Neuronal stem cell (in vitro differentiated cells): ENCODE results near the gene MDFIC2. TPM values are rescaled to one million over a fixed set of nuclear protein-coding genes. Genes with fewer than 3 reads are reported as not detected.

ENCODE experiments used
- DNase-seq: peaks from one replicate; pipeline ENCODE4 v3.0.0-alpha.2; 2013; ENCODE audit warnings: low spot score
- H2AFZ ChIP-seq: one replicate; pipeline ENCODE4 v1.6.1; 2013; ENCODE audit warnings: mild to moderate bottlenecking, low read length, inconsistent platforms
- H2AK5ac ChIP-seq: 2 replicates; pipeline ENCODE4 v1.6.1; 2013; ENCODE audit warnings: low read depth, mild to moderate bottlenecking, inconsistent platforms, low read length, moderate library complexity, mixed read lengths
- H2BK120ac ChIP-seq: 2 replicates; pipeline ENCODE4 v1.6.1; 2013; ENCODE audit warnings: low read depth, mild to moderate bottlenecking, inconsistent platforms, low read length, moderate library complexity, mixed read lengths
- H2BK12ac ChIP-seq: one replicate; pipeline ENCODE4 v1.6.1; 2013; ENCODE audit warnings: low read length, inconsistent platforms
- H2BK15ac ChIP-seq: 2 replicates; pipeline ENCODE4 v1.6.1; 2013; ENCODE audit warnings: mild to moderate bottlenecking, low read length, inconsistent platforms, mixed read lengths
- H2BK5ac ChIP-seq: one replicate; pipeline ENCODE4 v1.6.1; 2013; ENCODE audit warnings: inconsistent platforms, mild to moderate bottlenecking, low read length, moderate library complexity
- H3K14ac ChIP-seq: one replicate; pipeline ENCODE4 v1.6.1; 2013; ENCODE audit warnings: low read length, inconsistent platforms
- H3K18ac ChIP-seq: 2 replicates; pipeline ENCODE4 v1.6.1; 2013; ENCODE audit warnings: low read length, inconsistent platforms
- H3K23ac ChIP-seq: 2 replicates; pipeline ENCODE4 v1.6.1; 2013; ENCODE audit warnings: low read depth, mild to moderate bottlenecking, mixed read lengths, low read length, inconsistent platforms; ENCODE audit not compliant: poor library complexity
- H3K27ac ChIP-seq: replicated peaks from 3 replicates; pipeline ENCODE4 v1.5.1; 2013; ENCODE audit warnings: low read length, inconsistent platforms
- H3K27me3 ChIP-seq, 3 experiments: 2 replicates each; pipeline ENCODE4 v1.6.1; 2013; ENCODE audit warnings: low read length in 3 of 3, mild to moderate bottlenecking in 2 of 3, inconsistent platforms in 1 of 3, low read depth in 1 of 3, mixed read lengths in 1 of 3, moderate library complexity in 1 of 3; ENCODE audit not compliant: control insufficient read depth in 3 of 3, insufficient read depth in 3 of 3
- H3K36me3 ChIP-seq, 2 donors: replicated peaks in 1 of 2; 2 replicates each; pipeline ENCODE4 v1.6.1; 2013; ENCODE audit warnings: low read length in 2 of 2; ENCODE audit not compliant: control insufficient read depth in 2 of 2, insufficient read depth in 2 of 2
- H3K4ac ChIP-seq: 2 replicates; pipeline ENCODE4 v1.6.1; 2013; ENCODE audit warnings: inconsistent platforms, mild to moderate bottlenecking, low read length, moderate library complexity
- H3K4me1 ChIP-seq, 2 donors: 1 replicate in 1 of 2; 2 replicates in 1 of 2; pipeline ENCODE4 v1.6.1; 2013; ENCODE audit warnings: low read length in 2 of 2, low read depth in 1 of 2; ENCODE audit not compliant: control insufficient read depth in 2 of 2, insufficient read depth in 1 of 2
- H3K4me2 ChIP-seq: one replicate; pipeline ENCODE4 v1.6.1; 2013; ENCODE audit warnings: mild to moderate bottlenecking, low read length, inconsistent platforms; ENCODE audit not compliant: insufficient read depth, poor library complexity, severe bottlenecking
- H3K4me3 ChIP-seq, 2 donors: 2 replicates each; pipeline ENCODE4 v1.5.1; 2013; ENCODE audit warnings: low read length in 2 of 2, mild to moderate bottlenecking in 2 of 2, inconsistent platforms in 1 of 2, moderate library complexity in 1 of 2
- H3K79me1 ChIP-seq: one replicate; pipeline ENCODE4 v1.6.1; 2013; ENCODE audit warnings: low read depth, mild to moderate bottlenecking, inconsistent platforms, low read length, moderate library complexity
- H3K9ac ChIP-seq: one replicate; pipeline ENCODE4 v1.6.1; 2013; ENCODE audit warnings: mild to moderate bottlenecking, low read depth, low read length, inconsistent platforms; ENCODE audit not compliant: poor library complexity
- H3K9me3 ChIP-seq, 2 donors: replicated peaks in 1 of 2; 2 replicates each; pipeline versions ENCODE3 to v1.6.1; 2013; ENCODE audit warnings: low read length in 2 of 2, mild to moderate bottlenecking in 2 of 2, inconsistent platforms in 1 of 2, low read depth in 1 of 2, mixed read lengths in 1 of 2, moderate library complexity in 1 of 2; ENCODE audit not compliant: control insufficient read depth in 2 of 2, insufficient read depth in 1 of 2
- H4K8ac ChIP-seq: one replicate; pipeline ENCODE4 v1.6.1; 2013; ENCODE audit warnings: low read depth, mild to moderate bottlenecking, inconsistent platforms, low read length, moderate library complexity
- H4K91ac ChIP-seq: one replicate; pipeline ENCODE4 v1.6.1; 2013; ENCODE audit warnings: low read length, low read depth, mild to moderate bottlenecking, inconsistent platforms; ENCODE audit not compliant: poor library complexity
- WGBS, 2 donors: extraction: QIAGEN DNeasy Blood & Tissue Kit; methylation state at CpG; one replicate each; pipeline ENCODE4 v1.1.7; 2013; ENCODE audit warnings: missing lambda C conversion rate in 2 of 2, mixed read lengths in 1 of 2; ENCODE audit not compliant: insufficient read length in 2 of 2, insufficient replicate concordance in 1 of 2; ENCODE audit errors: extremely low coverage in 2 of 2; 5-methylcytosine and 5-hydroxymethylcytosine counted together
- polyA plus RNA-seq, 2 experiments: library from polyadenylated mRNA; stranded (reverse); fragments of 200-250 nt; gene quantifications; one replicate each; pipeline ENCODE4 v1.2.3, GENCODE V29; 2013

MDFIC2 gene
- not detected for polyA plus RNA-seq (2013, experiment 1 of 2)
- not detected for polyA plus RNA-seq (2013, experiment 2 of 2)

DNA sequence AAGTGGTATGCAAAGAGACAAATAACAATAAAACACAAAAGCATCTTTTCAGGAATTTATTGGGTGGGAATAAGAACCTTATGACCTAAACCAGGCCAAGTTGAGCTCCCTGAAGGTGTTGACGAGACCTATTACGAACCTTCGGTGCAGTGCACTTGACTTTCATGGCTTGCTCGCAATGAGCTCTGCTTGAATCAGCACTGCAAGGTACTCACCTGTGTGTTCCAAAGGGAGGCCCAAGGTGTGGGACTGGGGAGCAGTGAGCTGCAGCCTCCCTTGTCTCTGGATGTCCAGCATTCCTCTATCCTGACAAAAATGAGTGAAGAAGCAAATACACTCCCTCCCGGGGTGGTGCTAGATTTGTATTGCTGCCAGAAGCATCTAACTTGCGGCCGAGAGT is at the start of gene MDFIC2:
Gene MDFIC2 (minus strand): TSS at position 303 of the 400 bp plus-strand sequence. CDS start 665 bp downstream, outside the sequence.
- no peak within 1 kb of the TSS for H3K14ac ChIP-seq
- H2BK5ac ChIP-seq: no peak within 1 kb of the TSS
- no peak within 1 kb of the TSS for H3K4ac ChIP-seq
- no CpG with 5 or more reads among the region's 7 CpGs for WGBS, 2 donors
- H2BK120ac ChIP-seq: no peak within 1 kb of the TSS
- no peaks in the 10 kb centered on the region for H3K9me3 ChIP-seq
- no peak within 1 kb of the TSS for H4K8ac ChIP-seq
- H2AFZ ChIP-seq: no peak within 1 kb of the TSS
- no peak within 1 kb of the TSS for H4K91ac ChIP-seq
- H3K27ac ChIP-seq: no peak within 1 kb of the TSS
- H3K36me3 ChIP-seq: no peaks in the 10 kb centered on the region
- no peak within 1 kb of the TSS for H3K9ac ChIP-seq
- no peak for DNase-seq
- no peak within 1 kb of the TSS for H2AK5ac ChIP-seq
- no peak within 1 kb of the TSS for H2BK15ac ChIP-seq
- no peaks in the 10 kb centered on the region for H3K27me3 ChIP-seq
- H3K4me3 ChIP-seq: no peak within 1 kb of the TSS
- no peak within 1 kb of the TSS for H2BK12ac ChIP-seq
- no peak within 1 kb of the TSS for H3K4me2 ChIP-seq
- no peak within 1 kb of the TSS for H3K18ac ChIP-seq
- no peaks in the 10 kb centered on the region for H3K4me1 ChIP-seq
- no peaks in the 10 kb centered on the region for H3K79me1 ChIP-seq
- H3K23ac ChIP-seq: no peak within 1 kb of the TSS

DNA sequence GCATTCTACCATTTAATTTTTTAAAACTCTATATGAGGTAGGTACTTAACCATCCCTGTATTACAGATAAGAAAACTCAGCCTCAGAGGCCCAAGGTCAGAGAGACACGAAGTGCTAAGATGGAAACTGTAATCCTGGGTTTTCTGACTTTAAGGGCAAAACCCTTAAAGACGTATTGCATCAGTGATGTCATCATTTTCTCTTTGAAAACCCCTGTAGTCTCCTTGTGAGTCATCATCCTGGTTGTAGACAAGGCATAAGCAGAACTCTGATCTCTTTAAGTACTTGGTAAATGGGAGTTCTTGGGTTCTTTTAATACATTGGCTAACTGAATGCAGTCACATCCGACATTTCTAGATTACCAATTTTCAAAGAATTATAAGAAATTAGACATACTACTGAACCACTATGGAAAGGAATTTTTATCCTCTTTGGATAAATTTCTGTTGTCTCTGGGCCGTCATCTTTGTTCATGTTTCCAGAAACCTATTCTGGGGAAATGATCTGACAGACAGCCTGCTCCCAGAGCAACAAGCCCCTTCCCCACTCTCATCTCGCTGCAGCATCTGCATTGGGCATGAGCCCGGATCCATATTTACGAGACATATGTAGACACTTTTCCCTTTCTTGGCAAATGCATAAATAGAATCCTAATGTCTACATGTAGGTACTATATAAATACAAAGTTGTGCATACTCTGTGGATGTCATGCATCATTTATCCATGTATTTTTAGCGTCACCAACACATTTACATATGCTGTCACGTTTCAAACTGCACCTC is 48.7 kb upstream of the MDFIC2 start:
- Histone ChIP-seq H4K8ac (no peak overlapping the region), H3K4me2 (no peak overlapping the region), H2BK5ac (no peak overlapping the region), H3K36me3 (no peaks in the 10 kb centered on the region), H3K79me1 (no peaks in the 10 kb centered on the region), H3K14ac (no peak overlapping the region), H3K4ac (no peak overlapping the region), H2AK5ac (no peak overlapping the region), H3K9ac (no peak overlapping the region), H3K18ac (no peak overlapping the region), H2BK15ac (no peak overlapping the region), H3K27me3 (no peaks in the 10 kb centered on the region), H2AFZ (no peak overlapping the region), H3K9me3 (no peaks in the 10 kb centered on the region), H2BK12ac (no peak overlapping the region), H4K91ac (no peak overlapping the region), H2BK120ac (no peak overlapping the region), H3K27ac (no peak overlapping the region), H3K4me3 (no peak overlapping the region), H3K23ac (no peak overlapping the region), H3K4me1 (no peaks in the 10 kb centered on the region)
- no CpG with 5 or more reads among the region's 9 CpGs for WGBS, 2 donors
- no peak for DNase-seq

DNA sequence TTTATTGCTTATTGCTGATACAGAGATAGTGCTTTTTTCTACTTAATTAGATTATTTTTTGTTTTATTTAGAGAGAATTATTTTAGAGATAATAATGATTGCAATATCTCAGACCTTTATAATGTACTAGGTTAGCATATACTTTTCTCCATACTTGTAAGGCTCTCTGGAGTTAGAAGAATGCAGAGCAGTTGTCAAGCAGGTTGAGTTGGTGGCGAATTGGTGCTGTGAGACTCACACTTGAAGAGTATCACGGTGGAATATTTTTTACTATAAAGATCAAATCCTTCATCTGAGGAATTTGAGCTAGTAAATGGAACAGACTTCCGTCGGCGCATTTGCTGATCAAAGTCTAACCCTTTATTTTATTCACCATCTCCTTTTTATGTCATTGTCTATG is 47.3 kb upstream of the MDFIC2 start:
- no CpG with 5 or more reads among the region's 5 CpGs for WGBS, 2 donors
- DNase-seq: no peak

DNA sequence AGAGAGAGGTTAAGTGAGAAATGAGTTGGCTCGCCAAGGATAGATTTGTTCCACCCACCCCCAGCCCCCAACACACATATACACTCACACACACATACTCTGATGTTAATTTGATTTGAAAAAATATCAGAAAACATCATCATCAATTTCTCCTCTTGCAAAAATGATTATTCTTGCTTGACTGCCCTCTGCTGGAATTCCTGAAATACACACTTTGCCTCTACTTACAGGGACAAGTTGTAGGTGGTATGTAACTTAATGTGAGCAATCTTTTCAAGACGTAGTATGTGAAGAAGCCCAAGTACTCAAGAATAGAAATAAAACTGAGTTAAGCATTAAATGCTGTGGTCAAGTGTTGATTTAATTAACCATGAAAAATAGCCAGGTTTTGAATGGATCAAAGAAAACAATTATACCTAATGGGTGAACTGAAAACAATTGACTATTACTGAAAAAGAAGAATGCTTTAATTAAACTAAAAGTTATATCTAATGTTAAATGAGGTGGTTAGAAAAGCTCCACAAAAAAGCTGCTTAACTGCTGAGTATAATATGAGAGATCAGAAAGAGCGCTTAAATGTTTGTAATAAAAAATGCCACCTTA is 46.6 kb upstream of the MDFIC2 start:
- H4K91ac ChIP-seq: no peak overlapping the region
- H2BK5ac ChIP-seq: no peak overlapping the region
- H3K4me3 ChIP-seq: no peak overlapping the region
- H3K4me1 ChIP-seq: no peaks in the 10 kb centered on the region
- no peaks in the 10 kb centered on the region for H3K36me3 ChIP-seq
- no peak overlapping the region for H3K23ac ChIP-seq
- H2AK5ac ChIP-seq: no peak overlapping the region
- H2BK12ac ChIP-seq: no peak overlapping the region
- H3K27me3 ChIP-seq: no peaks in the 10 kb centered on the region
- no peak overlapping the region for H2AFZ ChIP-seq
- no peak overlapping the region for H3K27ac ChIP-seq
- H3K9me3 ChIP-seq: no peaks in the 10 kb centered on the region
- H4K8ac ChIP-seq: no peak overlapping the region
- no peak overlapping the region for H3K14ac ChIP-seq
- H2BK15ac ChIP-seq: no peak overlapping the region
- H3K4me2 ChIP-seq: no peak overlapping the region
- peak; percentile 11 for DNase-seq
- WGBS, 2 donors: no CpG with 5 or more reads among the region's 3 CpGs
- no peak overlapping the region for H2BK120ac ChIP-seq
- no peak overlapping the region for H3K18ac ChIP-seq
- H3K4ac ChIP-seq: no peak overlapping the region
- no peaks in the 10 kb centered on the region for H3K79me1 ChIP-seq
- H3K9ac ChIP-seq: no peak overlapping the region

More for the DNA sequence above, 47.3 kb upstream of the MDFIC2 start:
- H3K23ac ChIP-seq: no peak overlapping the region
- no peak overlapping the region for H3K4ac ChIP-seq
- no peak overlapping the region for H3K14ac ChIP-seq
- H2BK5ac ChIP-seq: no peak overlapping the region
- no peak overlapping the region for H3K18ac ChIP-seq
- no peak overlapping the region for H3K4me2 ChIP-seq
- H2BK12ac ChIP-seq: no peak overlapping the region
- no peak overlapping the region for H2AK5ac ChIP-seq
- H3K4me3 ChIP-seq: no peak overlapping the region
- no peak overlapping the region for H2BK120ac ChIP-seq
- H3K27me3 ChIP-seq: no peaks in the 10 kb centered on the region
- no peak overlapping the region for H2AFZ ChIP-seq
- no peaks in the 10 kb centered on the region for H3K79me1 ChIP-seq
- H4K8ac ChIP-seq: no peak overlapping the region
- no peaks in the 10 kb centered on the region for H3K36me3 ChIP-seq
- no peak overlapping the region for H3K9ac ChIP-seq
- no peak overlapping the region for H4K91ac ChIP-seq
- H3K27ac ChIP-seq: no peak overlapping the region
- no peaks in the 10 kb centered on the region for H3K4me1 ChIP-seq
- H3K9me3 ChIP-seq: no peaks in the 10 kb centered on the region
- H2BK15ac ChIP-seq: no peak overlapping the region
